GM19372 (cell line): ENCODE data around the gene HNRNPDL.
"Not testable (repeated sequence)": the region's sequence is repeated elsewhere in the genome, so short reads cannot be mapped to it uniquely, and the experiment has no call there.

Experiments used
- ATAC-seq: cut with Tn5 transposase; IDR thresholded peaks from one replicate; pipeline ENCODE4 v1.9.1; 2021; ENCODE audit warnings: mild to moderate bottlenecking, low read depth, moderate library complexity; ENCODE audit not compliant: unreplicated experiment

The HNRNPDL gene

GRCh38 chr4:82434949-82435348 lies 4.7 kb upstream of the HNRNPDL start:
- no peak for ATAC-seq

- ATAC-seq: no peak
Measured at GRCh38 chr4:82433791-82434190, 3.5 kb upstream of the HNRNPDL start.

GRCh38 chr4:82432596-82432995 lies 2.3 kb upstream of the HNRNPDL start:
- ATAC-seq: no peak

GRCh38 chr4:82431831-82432230 lies 1.6 kb upstream of the HNRNPDL start:
- ATAC-seq: no peak

- no peak for ATAC-seq
Measured at GRCh38 chr4:82430964-82431745, 893 bp upstream of the HNRNPDL start.

- ATAC-seq: peak; percentile 24
Measured at GRCh38 chr4:82429728-82430192, 502 bp downstream of the HNRNPDL start.

- peak; percentile 53 for ATAC-seq
Measured at GRCh38 chr4:82428969-82429727, 1.1 kb downstream of the HNRNPDL start.

GRCh38 chr4:82428526-82428968 lies 1.7 kb downstream of the HNRNPDL start:
- no peak for ATAC-seq

GRCh38 chr4:82425478-82425877 lies 4.8 kb downstream of the HNRNPDL start:
- no peak for ATAC-seq

GRCh38 chr4:82423245-82424054 lies 6.8 kb downstream of the HNRNPDL start:
- ATAC-seq: no peak

GRCh38 chr4:82422616-82423015 lies 7.6 kb downstream of the HNRNPDL start:
- ATAC-seq: no peak

- no peak for ATAC-seq
Measured at GRCh38 chr4:82421796-82422560, 8.3 kb downstream of the HNRNPDL start.

GRCh38 chr4:82419451-82419850 lies 10.8 kb downstream of the HNRNPDL start:
- no peak for ATAC-seq

GRCh38 chr4:82415922-82416365 lies 14.3 kb downstream of the HNRNPDL start:
- ATAC-seq: no peak

- not testable (repeated sequence) for ATAC-seq
Measured at GRCh38 chr4:82415061-82415460, 15.2 kb downstream of the HNRNPDL start.

GRCh38 chr4:82403725-82404124 lies 26.5 kb downstream of the HNRNPDL start:
- ATAC-seq: no peak

- ATAC-seq: no peak
Measured at GRCh38 chr4:82402196-82402775, 28.0 kb downstream of the HNRNPDL start.

- no peak for ATAC-seq
Measured at GRCh38 chr4:82401600-82401999, 28.7 kb downstream of the HNRNPDL start.

GRCh38 chr4:82398263-82398662 lies 32.0 kb downstream of the HNRNPDL start:
- no peak for ATAC-seq

- no peak for ATAC-seq
Measured at GRCh38 chr4:82397527-82397926, 32.7 kb downstream of the HNRNPDL start.
